GM12892 (cell line): Measurements from ENCODE around the gene FIP1L1.

Source experiments
- DNase-seq: peaks from one replicate; pipeline ENCODE4 v3.0.0; 2011; ENCODE audit not compliant: insufficient read length
- FAIRE-seq: peaks from 2 replicates; lab custom pipeline; 2011; peaks lifted over from hg19 to GRCh38; lab: Jason Lieb, UNC
- POLR2A ChIP-seq: IDR thresholded peaks from 2 replicates; pipeline ENCODE4 v1.6.1; 2011; ENCODE audit warnings: low read depth, low read length, control low read depth
- POLR2AphosphoS5 ChIP-seq: IDR thresholded peaks from 2 replicates; pipeline ENCODE4 v1.6.1; 2011; ENCODE audit warnings: low read depth, low read length, control low read depth
- TAF1 ChIP-seq: IDR thresholded peaks from 2 replicates; pipeline ENCODE4 v1.6.1; 2011; ENCODE audit warnings: low read depth, mild to moderate bottlenecking, control low read depth, low read length, borderline replicate concordance

The FIP1L1 gene

GRCh38 chr4:53498706-53499105 lies 121.3 kb downstream of the FIP1L1 start:
- FAIRE-seq = no peak
- TF ChIP-seq TAF1 = no peak
- no peak for TF ChIP-seq POLR2A
- TF ChIP-seq POLR2AphosphoS5 = no peak

GRCh38 chr4:53499791-53500190 lies 122.3 kb downstream of the FIP1L1 start:
- DNase-seq (no peak), FAIRE-seq (no peak)
- TF ChIP-seq POLR2AphosphoS5 (no peak), TAF1 (no peak), POLR2A (no peak)

More at GRCh38 chr4:53498706-53499105, 121.3 kb downstream of the FIP1L1 start:
- DNase-seq = no peak

GRCh38 chr4:53500546-53500945 lies 123.1 kb downstream of the FIP1L1 start:
- FAIRE-seq (no peak), DNase-seq (no peak)
- no peak for TF ChIP-seq POLR2AphosphoS5
- TF ChIP-seq TAF1 = no peak
- TF ChIP-seq POLR2A = no peak

GRCh38 chr4:53501561-53501960 lies 124.1 kb downstream of the FIP1L1 start:
- FAIRE-seq (no peak), DNase-seq (no peak)
- TF ChIP-seq POLR2AphosphoS5 (no peak), TAF1 (no peak), POLR2A (no peak)

GRCh38 chr4:53502094-53502493 lies 124.7 kb downstream of the FIP1L1 start:
- FAIRE-seq (no peak), DNase-seq (no peak)
- TF ChIP-seq TAF1 (no peak), POLR2A (no peak), POLR2AphosphoS5 (no peak)

GRCh38 chr4:53505947-53506346 lies 128.5 kb downstream of the FIP1L1 start:
- DNase-seq (no peak), FAIRE-seq (no peak)
- no peak for TF ChIP-seq TAF1
- no peak for TF ChIP-seq POLR2AphosphoS5
- no peak for TF ChIP-seq POLR2A

GRCh38 chr4:53507058-53507457 lies 129.6 kb downstream of the FIP1L1 start:
- DNase-seq (no peak), FAIRE-seq (no peak)
- TF ChIP-seq POLR2AphosphoS5 = no peak
- no peak for TF ChIP-seq TAF1
- TF ChIP-seq POLR2A = no peak

GRCh38 chr4:53507671-53508286 lies 130.3 kb downstream of the FIP1L1 start:
- no peak for DNase-seq
- FAIRE-seq = no peak
- TF ChIP-seq TAF1 = no peak
- no peak for TF ChIP-seq POLR2AphosphoS5
- no peak for TF ChIP-seq POLR2A

- FAIRE-seq (no peak), DNase-seq (no peak)
Observed at GRCh38 chr4:53508446-53508845, 131.0 kb downstream of the FIP1L1 start.

GRCh38 chr4:53510321-53510720 lies 132.9 kb downstream of the FIP1L1 start:
- no peak for DNase-seq
- TF ChIP-seq POLR2AphosphoS5 (no peak), POLR2A (no peak), TAF1 (no peak)
- FAIRE-seq = no peak

More at GRCh38 chr4:53508446-53508845, 131.0 kb downstream of the FIP1L1 start:
- TF ChIP-seq TAF1 = no peak
- TF ChIP-seq POLR2A = no peak
- no peak for TF ChIP-seq POLR2AphosphoS5
